SK-N-SH (cell line): Measurements from ENCODE around the gene MAST1. TPM values are rescaled to one million over a fixed set of nuclear protein-coding genes. Genes with fewer than 3 reads are reported as not detected.

Experiments used
- CTCF ChIA-PET: fragments of 300-600, 350-600 bp; formaldehyde crosslinking; extraction: SDS; loops from one replicate; lab custom pipeline; 2021; lab: Yijun Ruan, JAX
- POLR2A ChIA-PET: fragments of 350-600 bp; sonication (Branson Sonifier 250); formaldehyde crosslinking; extraction: SDS; loops from one replicate; lab custom pipeline; 2020; ENCODE audit warnings: antibody characterized with exemption, inconsistent platforms; lab: Yijun Ruan, JAX
- DNase-seq: peaks from one replicate; pipeline ENCODE4 v3.0.0; 2012
- H2AFZ ChIP-seq: fragments of 200-600 bp; sonication (generic); 2 replicates; pipeline ENCODE4 v1.8.1; 2016; ENCODE audit warnings: antibody characterized with exemption, mild to moderate bottlenecking, low read depth
- H3F3A ChIP-seq: fragments of 200-600 bp; sonication (generic); replicated peaks from 2 replicates; pipeline ENCODE3; 2016; ENCODE audit warnings: antibody characterized with exemption, mild to moderate bottlenecking; ENCODE audit not compliant: insufficient read depth
- H3K27ac ChIP-seq, 2 experiments: fragments of 200-500 bp in 1 of 2; fragments of 200-600 bp in 1 of 2; sonication (Bioruptor generic) in 1 of 2; sonication (generic), shearing (Covaris generic) in 1 of 2; 2 replicates each; pipeline versions ENCODE4 v1.5.1 to v1.6.1; 2014 to 2016; ENCODE audit warnings: low read depth in 2 of 2, inconsistent platforms in 1 of 2, low read length in 1 of 2, mild to moderate bottlenecking in 1 of 2, mixed read lengths in 1 of 2
- H3K27me3 ChIP-seq: fragments of 200-600 bp; sonication (generic), shearing (Covaris generic); 2 replicates; pipeline ENCODE4 v1.6.1; 2016; ENCODE audit warnings: mixed run types; ENCODE audit not compliant: insufficient read depth
- H3K36me3 ChIP-seq, 2 experiments: fragments of 200-500 bp in 1 of 2; fragments of 200-600 bp in 1 of 2; sonication (Bioruptor generic) in 1 of 2; sonication (generic) in 1 of 2; replicated peaks in 1 of 2; 2 replicates each; pipeline versions ENCODE3 to v1.5.1; 2014 to 2016; ENCODE audit warnings: low read length in 1 of 2, mild to moderate bottlenecking in 1 of 2; ENCODE audit not compliant: insufficient read depth in 2 of 2, control insufficient read depth in 1 of 2
- H3K4me1 ChIP-seq, 2 experiments: fragments of 200-500 bp in 1 of 2; fragments of 200-600 bp in 1 of 2; sonication (Bioruptor generic) in 1 of 2; sonication (generic), shearing (Covaris generic) in 1 of 2; 2 replicates each; pipeline versions ENCODE4 v1.5.1 to v1.6.1; 2014 to 2016; ENCODE audit warnings: low read depth in 1 of 2, low read length in 1 of 2, mixed run types in 1 of 2; ENCODE audit not compliant: insufficient read depth in 2 of 2, control insufficient read depth in 1 of 2
- H3K4me2 ChIP-seq: fragments of 200-600 bp; sonication (generic), shearing (Covaris generic); 2 replicates; pipeline ENCODE4 v1.6.1; 2017; ENCODE audit warnings: mixed run types
- H3K4me3 ChIP-seq, 2 experiments: fragments of 200-500 bp in 1 of 2; fragments of 200-600 bp in 1 of 2; sonication (Bioruptor generic) in 1 of 2; sonication (generic), shearing (Covaris generic) in 1 of 2; 2 replicates each; pipeline versions ENCODE4 v1.5.1 to v1.8.1; 2014 to 2016; ENCODE audit warnings: low read depth in 2 of 2, inconsistent platforms in 1 of 2, low read length in 1 of 2, mild to moderate bottlenecking in 1 of 2, mixed read lengths in 1 of 2, moderate library complexity in 1 of 2
- H3K79me2 ChIP-seq: fragments of 200-600 bp; sonication (generic); 2 replicates; pipeline ENCODE4 v1.8.1; 2017; ENCODE audit warnings: mild to moderate bottlenecking; ENCODE audit not compliant: insufficient read depth
- H3K9ac ChIP-seq: fragments of 200-600 bp; sonication (generic); 2 replicates; pipeline ENCODE4 v1.6.1; 2017; ENCODE audit warnings: mixed run types
- H3K9me2 ChIP-seq: fragments of 200-600 bp; sonication (generic); 2 replicates; pipeline ENCODE4 v1.6.1; 2017; ENCODE audit warnings: mixed run types
- H3K9me3 ChIP-seq: fragments of 200-600 bp; sonication (generic); 2 replicates; pipeline ENCODE4 v1.6.1; 2017; ENCODE audit warnings: mixed run types, mild to moderate bottlenecking, moderate library complexity
- H4K20me1 ChIP-seq: fragments of 200-600 bp; sonication (generic); 2 replicates; pipeline ENCODE4 v1.6.1; 2017; ENCODE audit warnings: mild to moderate bottlenecking, mixed run types; ENCODE audit not compliant: insufficient read depth
- CTCF ChIP-seq: fragments of 200-600 bp; sonication (generic); IDR thresholded peaks from 2 replicates; pipeline ENCODE4 v1.6.1; 2017; ENCODE audit warnings: antibody characterized with exemption, mild to moderate bottlenecking, moderate library complexity
- EP300 ChIP-seq, 2 experiments: IDR thresholded peaks; 2 replicates each; pipeline versions ENCODE4 v1.4.0 to v1.6.1; 2012; ENCODE audit warnings: borderline replicate concordance in 1 of 2, low read depth in 1 of 2, low read length in 1 of 2
- FOSL2 ChIP-seq: IDR thresholded peaks from 2 replicates; pipeline ENCODE4 v1.4.0; 2012; ENCODE audit warnings: low read depth, mild to moderate bottlenecking, moderate library complexity, borderline replicate concordance
- GABPA ChIP-seq: IDR thresholded peaks from 2 replicates; pipeline ENCODE4 v1.4.0; 2012; ENCODE audit warnings: low read depth, mild to moderate bottlenecking
- JUND ChIP-seq: IDR thresholded peaks from 2 replicates; pipeline ENCODE4 v1.4.0; 2012
- MXI1 ChIP-seq: IDR thresholded peaks from 2 replicates; pipeline ENCODE4 v1.6.1; 2012; ENCODE audit warnings: mild to moderate bottlenecking, low read depth, low read length, improper control_type of control experiment
- NRF1 ChIP-seq: IDR thresholded peaks from 2 replicates; pipeline ENCODE4 v1.6.1; 2012; ENCODE audit warnings: low read depth, mild to moderate bottlenecking, low read length
- RAD21 ChIP-seq: IDR thresholded peaks from 2 replicates; pipeline ENCODE4 v1.6.1; 2012; ENCODE audit warnings: mild to moderate bottlenecking, low read length
- RCOR1 ChIP-seq: fragments of 150-350 bp; IDR thresholded peaks from 2 replicates; pipeline ENCODE4 v1.6.1; 2017; ENCODE audit warnings: antibody characterized with exemption, low read length
- SMC3 ChIP-seq: IDR thresholded peaks from 2 replicates; pipeline ENCODE4 v1.6.1; 2012; ENCODE audit warnings: low read depth, low read length, improper control_type of control experiment
- TAF1 ChIP-seq: IDR thresholded peaks from 2 replicates; pipeline ENCODE4 v1.6.1; 2012; ENCODE audit warnings: low read depth, mild to moderate bottlenecking, low read length, moderate library complexity, borderline replicate concordance
- TCF12 ChIP-seq: IDR thresholded peaks from 2 replicates; pipeline ENCODE4 v1.4.0; 2012
- USF1 ChIP-seq: IDR thresholded peaks from 2 replicates; pipeline ENCODE4 v1.4.0; 2012; ENCODE audit warnings: low read depth, borderline replicate concordance
- ZBTB33 ChIP-seq: IDR thresholded peaks from 2 replicates; pipeline ENCODE4 v1.4.0; 2012; ENCODE audit warnings: low read depth, borderline replicate concordance
- WGBS: methylation state at CpG from one replicate; pipeline ENCODE4 v1.1.6; 2017; ENCODE audit warnings: low lambda C conversion rate; 5-methylcytosine and 5-hydroxymethylcytosine counted together
- polyA plus RNA-seq, 3 experiments: library from polyadenylated mRNA; depleted of rRNA; stranded (reverse); fragments of >200 nt; gene quantifications; 2 replicates each; pipeline ENCODE4 v1.2.3, GENCODE V29; 2012

Gene MAST1
- polyA plus RNA-seq, 1 of the 3 experiments (the other 2 are of a cell fraction): 9.7 TPM

GRCh38 chr19:12828494-12828893 is 9.8 kb upstream of the MAST1 start (continued):
- TF ChIP-seq FOSL2 (no peak), TCF12 (no peak), RCOR1 (peak; percentile 90), SMC3 (no peak), JUND (no peak), NRF1 (no peak), RAD21 (peak; percentile 29), ZBTB33 (no peak), TAF1 (no peak)
- TF ChIP-seq, all 33 proteins: peak for 8

GRCh38 chr19:12833418-12833737 is 4.9 kb upstream of the MAST1 start:
- H3K4me2 ChIP-seq: peak overlapping the region; percentile 94; the same call in 1 of the 2 replicates
- no peaks in the 10 kb centered on the region for H3K79me2 ChIP-seq
- H3K9me2 ChIP-seq: no peaks in the 10 kb centered on the region
- H4K20me1 ChIP-seq: no peaks in the 10 kb centered on the region
- H3K4me3 ChIP-seq: peak overlapping the region; percentile 28 to 42
- H3K36me3 ChIP-seq: no peaks in the 10 kb centered on the region
- TF ChIP-seq RAD21: no peak
- no peak for TF ChIP-seq GABPA
- TF ChIP-seq MXI1: no peak
- no peak for TF ChIP-seq RCOR1
- ChIA-PET CTCF (interaction anchor here (0.5 to 0.9 kb wide), 2 partner anchors 20 to 104 kb away, joined by 3 read pairs; no protein-coding TSS in a partner anchor), POLR2A (no interaction called here)
- WGBS: 0% methylated on average over 2 of the region's 5 CpGs
- no peak overlapping the region for H3K9ac ChIP-seq
- no peak overlapping the region for H2AFZ ChIP-seq
- peaks cover 5 to 42% of the 10 kb centered on the region in 2 experiments; a peak in 2 of 4 replicates for H3K4me1 ChIP-seq
- H3K27ac ChIP-seq: peak overlapping the region in 1 of 2 experiments; percentile 29; a peak in 2 of 4 replicates
- H3K27me3 ChIP-seq: no peaks in the 10 kb centered on the region
- H3F3A ChIP-seq: peaks cover 24% of the 10 kb centered on the region
- peak; percentile 36 for DNase-seq
- no peaks in the 10 kb centered on the region for H3K9me3 ChIP-seq

- peak overlapping the region; percentile 76 for H2AFZ ChIP-seq
Observed at GRCh38 chr19:12833738-12834565, 4.4 kb upstream of the MAST1 start.

More at GRCh38 chr19:12833738-12834565, 4.4 kb upstream of the MAST1 start:
- Histone ChIP-seq H3K27me3 (no peaks in the 10 kb centered on the region), H3K27ac (peak overlapping the region in 1 of 2 experiments; percentile 67; a peak in 1 of 4 replicates), H3K9ac (peak overlapping the region; percentile 62), H3K9me3 (no peaks in the 10 kb centered on the region), H3K4me1 (peaks cover 5 to 37% of the 10 kb centered on the region in 2 experiments; a peak in 2 of 4 replicates), H3K4me3 (peak overlapping the region; percentile 67 to 73), H3F3A (peaks cover 24% of the 10 kb centered on the region), H4K20me1 (no peaks in the 10 kb centered on the region), H3K79me2 (no peaks in the 10 kb centered on the region), H3K4me2 (peak overlapping the region; percentile 94), H3K9me2 (no peaks in the 10 kb centered on the region), H3K36me3 (no peaks in the 10 kb centered on the region)
- TF ChIP-seq RCOR1 (no peak), ZBTB33 (no peak), GABPA (no peak), JUND (no peak), EP300 (IDR thresholded peaks at IDR 0.05; ENCODE audit: borderline replicate concordance in 1 of 2, low read depth in 1 of 2, low read length in 1 of 2) (no peak), USF1 (no peak), FOSL2 (no peak), CTCF (peak; percentile 12; the same call in 1 of the 2 replicates)
- POLR2A ChIA-PET: interaction anchor here (1.2 kb wide), 1 partner anchor 104 kb away, joined by 4 read pairs; the partner anchor contains the start of gene CALR
- CTCF ChIA-PET: interaction anchor here (0.5 to 1.5 kb wide), 5 partner anchors 20 to 131 kb away, joined by 3 to 4 read pairs (median 3); partner anchors contain the start of gene RNASEH2A
- WGBS: 5% methylated on average over 37 of the region's 87 CpGs
- peak; percentile 90 for DNase-seq
